Suprapubic skin (tissue), 4 donors: ENCODE measurements around the gene ERMN.

Experiments
- CTCF ChIP-seq, 2 donors: fragments of 200-600 bp in 1 of 2; fragments of 450-650 bp in 1 of 2; sonication (generic) in 1 of 2; IDR thresholded peaks; one replicate each; pipeline ENCODE4 v1.5.1; 2016 to 2019; ENCODE audit warnings: antibody characterized with exemption in 2 of 2, mild to moderate bottlenecking in 1 of 2, moderate library complexity in 1 of 2
- EP300 ChIP-seq: sonication (generic); formaldehyde crosslinking; IDR thresholded peaks from one replicate; pipeline ENCODE4 v1.6.1; 2017; ENCODE audit warnings: antibody characterized with exemption
- POLR2A ChIP-seq, 2 donors: fragments of 450-650 bp; IDR thresholded peaks; one replicate each; pipeline ENCODE4 v1.6.1; 2017; ENCODE audit warnings: antibody characterized with exemption in 2 of 2, mild to moderate bottlenecking in 2 of 2, moderate library complexity in 2 of 2
- POLR2AphosphoS5 ChIP-seq, 3 donors: sonication (generic); formaldehyde crosslinking; IDR thresholded peaks; one replicate each; pipeline ENCODE4 v1.6.1; 2017; ENCODE audit warnings: antibody characterized with exemption in 3 of 3

DNA sequence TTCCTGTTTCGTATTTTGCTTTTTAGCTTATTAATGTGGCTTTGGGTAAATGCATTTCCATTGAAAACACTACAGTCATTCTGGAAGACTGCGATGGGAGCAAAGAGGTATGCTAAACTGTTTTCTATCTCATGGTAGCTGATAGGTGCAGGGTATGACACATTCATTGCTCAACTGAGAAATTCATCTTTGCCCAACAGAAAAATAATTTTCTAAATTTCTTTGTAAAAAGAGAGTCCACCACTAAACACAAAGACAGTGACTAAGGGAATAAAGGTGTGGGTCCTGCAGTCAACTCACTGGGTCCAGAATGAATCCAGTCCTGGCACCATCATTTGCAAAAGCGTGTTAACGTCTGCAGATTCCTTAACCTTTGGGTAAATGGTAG is 19.9 kb downstream of the ERMN start:
- TF ChIP-seq POLR2A (IDR thresholded peaks at IDR 0.05) (no peak), CTCF (IDR thresholded peaks at IDR 0.05) (no peak), POLR2AphosphoS5 (IDR thresholded peaks at IDR 0.05) (no peak), EP300 (no peak)
